Endothelial cell of umbilical vein (primary cell): ENCODE results near the gene FAM229A. TPM values are rescaled to one million over a fixed set of nuclear protein-coding genes. Genes with fewer than 3 reads are reported as not detected.

Source experiments
- BruUV-seq: library from RNA; stranded (reverse); fragments of 400-500 nt; replicated peaks from 2 replicates; lab custom pipeline; 2021; lab: Mats Ljungman, UMichigan
- CTCF ChIA-PET: fragments of 300-600, 350-600 bp; sonication (Branson Sonifier 250); formaldehyde crosslinking; loops from one replicate; lab custom pipeline; 2021; ENCODE audit warnings: antibody characterized with exemption, inconsistent platforms; lab: Charles Lee
- POLR2A ChIA-PET: fragments of 300-600, 350-600 bp; sonication (Branson Sonifier 250); formaldehyde crosslinking; loops from one replicate; lab custom pipeline; 2021; ENCODE audit warnings: antibody characterized with exemption, inconsistent platforms; lab: Charles Lee
- DNase-seq: peaks from one replicate; pipeline ENCODE4 v3.0.0-alpha.2; 2011; ENCODE audit warnings: low read depth, low spot score
- FAIRE-seq: peaks from 2 replicates; lab custom pipeline; 2011; peaks lifted over from hg19 to GRCh38; lab: Jason Lieb, UNC
- H2AFZ ChIP-seq: 2 replicates; pipeline ENCODE4 v1.6.0; 2012; ENCODE audit warnings: low read depth, low read length, control low read depth, inconsistent platforms
- H3K27ac ChIP-seq: 2 replicates; pipeline ENCODE4 v1.5.1; 2011; ENCODE audit warnings: low read depth, mild to moderate bottlenecking, control low read depth, low read length, moderate library complexity; ENCODE audit not compliant: insufficient read depth
- H3K27me3 ChIP-seq, 2 experiments: 2 replicates each; pipeline versions ENCODE4 v1.6.0 to v1.6.1; 2011; ENCODE audit warnings: low read length in 2 of 2, mixed read lengths in 1 of 2; ENCODE audit not compliant: control insufficient read depth in 2 of 2, insufficient read depth in 2 of 2
- H3K36me3 ChIP-seq, 2 experiments: 2 replicates in 1 of 2; 3 replicates in 1 of 2; pipeline ENCODE4 v1.5.1; 2011; ENCODE audit warnings: low read length in 2 of 2, mild to moderate bottlenecking in 1 of 2, moderate library complexity in 1 of 2; ENCODE audit not compliant: control insufficient read depth in 2 of 2, insufficient read depth in 2 of 2; ENCODE audit errors: extremely low read depth in 1 of 2
- H3K4me1 ChIP-seq: 3 replicates; pipeline ENCODE4 v1.5.1; 2011; ENCODE audit warnings: mild to moderate bottlenecking, low read length; ENCODE audit not compliant: control insufficient read depth, insufficient read depth; ENCODE audit errors: extremely low read depth
- H3K4me2 ChIP-seq: 2 replicates; pipeline ENCODE4 v1.6.1; 2011; ENCODE audit warnings: low read length, control low read depth, mixed read lengths; ENCODE audit not compliant: insufficient read depth
- H3K4me3 ChIP-seq, 3 experiments: fragments of 200-600 bp in 1 of 3; sonication (generic), shearing (Covaris generic) in 1 of 3; replicated peaks in 1 of 3; 2 replicates each; pipeline ENCODE4 v1.5.1; 2011 to 2016; ENCODE audit warnings: control low read depth in 3 of 3, low read length in 3 of 3, mild to moderate bottlenecking in 2 of 3, inconsistent platforms in 1 of 3, low read depth in 1 of 3, moderate library complexity in 1 of 3; ENCODE audit not compliant: insufficient read depth in 1 of 3
- H3K79me2 ChIP-seq: 2 replicates; pipeline ENCODE4 v1.6.0; 2012; ENCODE audit warnings: low read length, inconsistent platforms; ENCODE audit not compliant: control insufficient read depth, insufficient read depth
- H3K9ac ChIP-seq: replicated peaks from 2 replicates; pipeline ENCODE3; 2011; ENCODE audit warnings: low read length, control low read depth; ENCODE audit not compliant: insufficient read depth; ENCODE audit errors: extremely low read depth
- H3K9me1 ChIP-seq: replicated peaks from 3 replicates; pipeline ENCODE4 v1.6.0; 2011; ENCODE audit warnings: mild to moderate bottlenecking, low read length; ENCODE audit not compliant: control insufficient read depth, insufficient read depth; ENCODE audit errors: extremely low read depth
- H3K9me3 ChIP-seq: replicated peaks from 2 replicates; pipeline ENCODE4 v1.5.1; 2012; ENCODE audit warnings: low read length, inconsistent platforms; ENCODE audit not compliant: control insufficient read depth, insufficient read depth
- H4K20me1 ChIP-seq: replicated peaks from 2 replicates; pipeline ENCODE3; 2011; ENCODE audit warnings: mild to moderate bottlenecking, low read length; ENCODE audit not compliant: control insufficient read depth, insufficient read depth; ENCODE audit errors: extremely low read depth
- EZH2 ChIP-seq: IDR thresholded peaks from 2 replicates; pipeline ENCODE4 v1.6.1; 2012; ENCODE audit warnings: borderline replicate concordance, low read depth, mild to moderate bottlenecking, moderate library complexity, low read length, inconsistent platforms; ENCODE audit not compliant: severe bottlenecking
- JUN ChIP-seq: IDR thresholded peaks from 2 replicates; pipeline ENCODE4 v1.6.1; 2011; ENCODE audit warnings: borderline replicate concordance, low read depth; ENCODE audit not compliant: insufficient read length, insufficient read depth
- MYC ChIP-seq: IDR thresholded peaks from one replicate; pipeline ENCODE4 v1.6.1; 2011; ENCODE audit warnings: mild to moderate bottlenecking, low read depth, low read length
- POLR2A ChIP-seq: IDR thresholded peaks from 2 replicates; pipeline ENCODE4 v1.6.1; 2012; ENCODE audit warnings: low read depth, mild to moderate bottlenecking, control low read depth, low read length
- POLR2AphosphoS5 ChIP-seq: IDR thresholded peaks from 2 replicates; pipeline ENCODE4 v1.6.1; 2012; ENCODE audit warnings: low read depth, mild to moderate bottlenecking, control low read depth, low read length, moderate library complexity; ENCODE audit not compliant: insufficient read depth
- dilution Hi-C: fragments of 300-500 bp; cut with MboI; formaldehyde crosslinking; loops from one replicate; pipeline ENCODE4 v1.15.0; 2019; ENCODE audit warnings: low sequenced_read_pairs; ENCODE audit not compliant: extremely low pct_ligation_motif_present
- intact Hi-C: fragments of 100-400 bp; cut with micrococcal nuclease; formaldehyde crosslinking; loops from one replicate; pipeline ENCODE4 v1.10.0; 2022
- polyA plus RNA-seq, 4 experiments: library from polyadenylated mRNA; depleted of rRNA in 3 of 4; stranded (reverse) in 3 of 4; unstranded in 1 of 4; fragments of >200 nt; gene quantifications; 2 replicates each; pipeline versions ENCODE4 v1.2.1 to v1.2.3, GENCODE V29; 2011 to 2012; ENCODE audit warnings: missing spikeins in 1 of 4
- total RNA-seq: library from RNA; stranded (reverse); gene quantifications from 2 replicates; pipeline ENCODE4 v1.2.3, GENCODE V29; 2021
- TF ChIP-seq, protein P1 (sequence below): IDR thresholded peaks from 2 replicates; pipeline ENCODE4 v1.6.1; 2011; ENCODE audit not compliant: insufficient read depth, insufficient read length

The FAM229A gene
- total and polyA plus RNA-seq, 2 donors (not counting 3 experiments of a cell fraction or from before 2014, with no cell fraction given): 8.9 to 11.6 TPM

GRCh38 chr1:32321712-32322291 lies 40.5 kb downstream of the FAM229A start:
- H3K27me3 ChIP-seq: no peaks in the 10 kb centered on the region
- H2AFZ ChIP-seq: no peak overlapping the region
- H3K9ac ChIP-seq: no peak overlapping the region
- H3K4me1 ChIP-seq: peaks cover 6% of the 10 kb centered on the region
- BruUV-seq: no TSS peak
- TF ChIP-seq POLR2AphosphoS5 (no peak), MYC (no peak), JUN (no peak), POLR2A (no peak), EZH2 (no peak)
- TF ChIP-seq, protein P1, sequence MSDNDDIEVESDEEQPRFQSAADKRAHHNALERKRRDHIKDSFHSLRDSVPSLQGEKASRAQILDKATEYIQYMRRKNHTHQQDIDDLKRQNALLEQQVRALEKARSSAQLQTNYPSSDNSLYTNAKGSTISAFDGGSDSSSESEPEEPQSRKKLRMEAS: no peak
- H4K20me1 ChIP-seq: no peaks in the 10 kb centered on the region
- no peak for DNase-seq
- intact Hi-C loops: no loop called here
- no peaks in the 10 kb centered on the region for H3K79me2 ChIP-seq
- dilution Hi-C loops: no loop called here
- ChIA-PET CTCF (interaction anchor here (0.8 to 3.5 kb wide), 14 partner anchors 8 to 107 kb away, joined by 3 to 23 read pairs (median 4); partner anchors contain the start of genes FAM229A, MARCKSL1 and TSSK3), POLR2A (interaction anchor here (0.6 to 1.2 kb wide), 6 partner anchors 10 to 254 kb away, joined by 3 to 7 read pairs (median 4); partner anchors contain the start of genes HDAC1 and MARCKSL1)
- no peak for FAIRE-seq
- H3K36me3 ChIP-seq: peaks cover 3 to 18% of the 10 kb centered on the region in 2 experiments
- H3K4me3 ChIP-seq: no peak overlapping the region
- no peaks in the 10 kb centered on the region for H3K9me1 ChIP-seq
- no peaks in the 10 kb centered on the region for H3K9me3 ChIP-seq
- H3K27ac ChIP-seq: no peak overlapping the region
- no peak overlapping the region for H3K4me2 ChIP-seq
